Fibroblast of lung (primary cell): ENCODE measurements around the gene LYPD5. TPM values are rescaled to one million over a fixed set of nuclear protein-coding genes. Genes with fewer than 3 reads are reported as not detected.
"Not testable (repeated sequence)": the region's sequence is repeated elsewhere in the genome, so short reads cannot be mapped to it uniquely, and the experiment has no call there.

Source experiments
- DNase-seq, 2 donors: peaks; one replicate each; pipeline versions ENCODE4 v3.0.0 to v3.0.0-alpha.2; 2010; ENCODE audit warnings: low read depth in 2 of 2
- H2AFZ ChIP-seq: 2 replicates; pipeline ENCODE4 v1.5.1; 2012; ENCODE audit warnings: low read length, control low read depth, inconsistent platforms
- H3K27ac ChIP-seq: 2 replicates; pipeline ENCODE4 v1.5.1; 2011; ENCODE audit warnings: low read length, control low read depth; ENCODE audit not compliant: insufficient read depth
- H3K27me3 ChIP-seq: 2 replicates; pipeline ENCODE4 v1.5.1; 2011; ENCODE audit warnings: mild to moderate bottlenecking, low read length; ENCODE audit not compliant: control insufficient read depth, insufficient read depth
- H3K36me3 ChIP-seq: 2 replicates; pipeline ENCODE4 v1.5.1; 2011; ENCODE audit warnings: low read length; ENCODE audit not compliant: control insufficient read depth, insufficient read depth
- H3K4me1 ChIP-seq: 2 replicates; pipeline ENCODE4 v1.5.1; 2011; ENCODE audit warnings: low read length; ENCODE audit not compliant: control insufficient read depth, insufficient read depth; ENCODE audit errors: extremely low read depth
- H3K4me2 ChIP-seq: 2 replicates; pipeline ENCODE4 v1.5.1; 2011; ENCODE audit warnings: low read length, control low read depth; ENCODE audit not compliant: insufficient read depth; ENCODE audit errors: extremely low read depth
- H3K4me3 ChIP-seq, 4 experiments: fragments of 200-600 bp in 1 of 4; sonication (generic) in 1 of 4; replicated peaks in 1 of 4; 2 replicates each; pipeline ENCODE4 v1.5.1; 2011 to 2016; ENCODE audit warnings: low read length in 4 of 4, low read depth in 3 of 4, mild to moderate bottlenecking in 3 of 4, control low read depth in 2 of 4, inconsistent platforms in 1 of 4, mixed read lengths in 1 of 4; ENCODE audit not compliant: insufficient read depth in 1 of 4; ENCODE audit errors: control extremely low read depth in 1 of 4
- H3K79me2 ChIP-seq: 2 replicates; pipeline ENCODE4 v1.5.1; 2012; ENCODE audit warnings: mild to moderate bottlenecking, low read length, inconsistent platforms; ENCODE audit not compliant: control insufficient read depth, insufficient read depth
- H3K9ac ChIP-seq: 2 replicates; pipeline ENCODE4 v1.5.1; 2011; ENCODE audit warnings: mild to moderate bottlenecking, low read length, control low read depth; ENCODE audit not compliant: insufficient read depth
- H3K9me3 ChIP-seq: 2 replicates; pipeline ENCODE4 v1.5.1; 2012; ENCODE audit warnings: low read depth, low read length; ENCODE audit not compliant: control insufficient read depth, insufficient read depth
- H4K20me1 ChIP-seq: 2 replicates; pipeline ENCODE4 v1.5.1; 2011; ENCODE audit warnings: low read length; ENCODE audit not compliant: control insufficient read depth, insufficient read depth; ENCODE audit errors: extremely low read depth
- EZH2 ChIP-seq: IDR thresholded peaks from 2 replicates; pipeline ENCODE4 v1.5.1; 2012; ENCODE audit warnings: low read length, control low read depth, mild to moderate bottlenecking; ENCODE audit errors: missing control alignments
- polyA plus RNA-seq, 2 donors: library from polyadenylated mRNA; depleted of rRNA in 1 of 2; stranded (reverse) in 1 of 2; unstranded in 1 of 2; fragments of >200 nt; gene quantifications; 2 replicates each; pipeline ENCODE4 v1.2.1, GENCODE V29; 2011 to 2012; ENCODE audit warnings: missing spikeins in 1 of 2
- total RNA-seq: library from RNA; depleted of rRNA; stranded (reverse); fragments of >200 nt; gene quantifications from 2 replicates; pipeline ENCODE4 v1.2.1, GENCODE V29; 2014
- TF ChIP-seq, protein P1 (sequence below), 2 donors: IDR thresholded peaks in 1 of 2; conservative IDR thresholded peaks in 1 of 2; 1 replicate in 1 of 2; 2 replicates in 1 of 2; pipeline ENCODE4 v1.5.1; 2011 to 2012; ENCODE audit warnings: low read length in 2 of 2, control low read depth in 1 of 2, inconsistent platforms in 1 of 2, low read depth in 1 of 2, mild to moderate bottlenecking in 1 of 2

LYPD5 gene
- total and polyA plus RNA-seq, 2 donors (not counting 1 experiment from before 2014, with no cell fraction given), result 0.37 to 0.50 TPM

GRCh38 chr19:43826787-43827754 is 24.8 kb upstream of the LYPD5 start, which contains the start of gene ZNF283:
Gene ZNF283 (plus strand): TSS chr19:43827321. CDS start chr19:43833505, 6,184 bp downstream.
- Histone ChIP-seq H3K4me3 (peak within 1 kb of the TSS; percentile 70 to 85 (median 74)), H2AFZ (peak within 1 kb of the TSS; percentile 90), H3K9me3 (no peaks in the 10 kb centered on the region), H3K4me2 (peak within 1 kb of the TSS; percentile 86), H3K79me2 (no peaks in the 10 kb centered on the region), H3K4me1 (peaks cover 3% of the 10 kb centered on the region), H4K20me1 (no peaks in the 10 kb centered on the region), H3K36me3 (peaks cover 2% of the 10 kb centered on the region), H3K27me3 (no peaks in the 10 kb centered on the region), H3K27ac (peak within 1 kb of the TSS; percentile 64), H3K9ac (peak within 1 kb of the TSS; percentile 71)
- no peak for TF ChIP-seq EZH2
- TF ChIP-seq, protein P1, sequence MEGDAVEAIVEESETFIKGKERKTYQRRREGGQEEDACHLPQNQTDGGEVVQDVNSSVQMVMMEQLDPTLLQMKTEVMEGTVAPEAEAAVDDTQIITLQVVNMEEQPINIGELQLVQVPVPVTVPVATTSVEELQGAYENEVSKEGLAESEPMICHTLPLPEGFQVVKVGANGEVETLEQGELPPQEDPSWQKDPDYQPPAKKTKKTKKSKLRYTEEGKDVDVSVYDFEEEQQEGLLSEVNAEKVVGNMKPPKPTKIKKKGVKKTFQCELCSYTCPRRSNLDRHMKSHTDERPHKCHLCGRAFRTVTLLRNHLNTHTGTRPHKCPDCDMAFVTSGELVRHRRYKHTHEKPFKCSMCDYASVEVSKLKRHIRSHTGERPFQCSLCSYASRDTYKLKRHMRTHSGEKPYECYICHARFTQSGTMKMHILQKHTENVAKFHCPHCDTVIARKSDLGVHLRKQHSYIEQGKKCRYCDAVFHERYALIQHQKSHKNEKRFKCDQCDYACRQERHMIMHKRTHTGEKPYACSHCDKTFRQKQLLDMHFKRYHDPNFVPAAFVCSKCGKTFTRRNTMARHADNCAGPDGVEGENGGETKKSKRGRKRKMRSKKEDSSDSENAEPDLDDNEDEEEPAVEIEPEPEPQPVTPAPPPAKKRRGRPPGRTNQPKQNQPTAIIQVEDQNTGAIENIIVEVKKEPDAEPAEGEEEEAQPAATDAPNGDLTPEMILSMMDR (conservative IDR thresholded peaks at IDR 0.05 in 1 of 2, IDR thresholded peaks at IDR 0.05 in 1 of 2; ENCODE audit: low read depth in 1 of 2, low read length in 2 of 2), result no peak
- peak; percentile 90 to 92 for DNase-seq

- not testable (repeated sequence) for H3K4me2 ChIP-seq
Observed at GRCh38 chr19:43824572-43824971, 22.3 kb upstream of the LYPD5 start.

GRCh38 chr19:43823856-43824255 is 21.6 kb upstream of the LYPD5 start:
- not testable (repeated sequence) for DNase-seq, H2AFZ ChIP-seq, H4K20me1 ChIP-seq, H3K4me2 ChIP-seq, H3K9me3 ChIP-seq, H3K27ac ChIP-seq, H3K79me2 ChIP-seq, H3K4me1 ChIP-seq, H3K36me3 ChIP-seq, H3K27me3 ChIP-seq, H3K4me3 ChIP-seq, H3K9ac ChIP-seq

More at GRCh38 chr19:43824572-43824971, 22.3 kb upstream of the LYPD5 start:
- H3K27ac ChIP-seq, H3K9me3 ChIP-seq, H3K36me3 ChIP-seq, H4K20me1 ChIP-seq, H2AFZ ChIP-seq, DNase-seq, H3K9ac ChIP-seq, H3K4me1 ChIP-seq, H3K79me2 ChIP-seq, H3K4me3 ChIP-seq, H3K27me3 ChIP-seq: not testable (repeated sequence)

DNA sequence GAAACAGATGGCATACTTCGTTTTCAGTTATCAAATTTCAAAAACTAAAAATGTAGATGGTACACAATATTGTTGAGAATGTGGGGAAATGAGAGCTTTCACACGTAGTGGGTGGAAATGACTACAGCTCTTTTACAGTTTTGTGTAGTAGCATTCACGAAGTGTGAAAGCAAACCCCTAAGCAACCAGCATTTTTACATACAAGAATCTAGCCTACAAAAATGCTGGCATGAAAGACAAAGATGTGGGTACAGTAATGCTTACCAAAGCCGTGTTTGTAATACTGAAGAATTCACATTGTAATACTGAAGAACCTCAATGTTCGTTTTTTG is 18.6 kb upstream of the LYPD5 start:
- DNase-seq, result no peak
- peaks cover 3% of the 10 kb centered on the region for H3K4me1 ChIP-seq
- no peak overlapping the region for H3K9ac ChIP-seq
- no peaks in the 10 kb centered on the region for H3K9me3 ChIP-seq
- no peaks in the 10 kb centered on the region for H3K79me2 ChIP-seq
- H4K20me1 ChIP-seq, result no peaks in the 10 kb centered on the region
- H3K27ac ChIP-seq, result no peak overlapping the region
- TF ChIP-seq, protein P1 (conservative IDR thresholded peaks at IDR 0.05 in 1 of 2, IDR thresholded peaks at IDR 0.05 in 1 of 2; ENCODE audit: low read depth in 1 of 2, low read length in 2 of 2), result no peak
- TF ChIP-seq EZH2, result no peak
- peak overlapping the region; percentile 20 to 68 (median 47) for H3K4me3 ChIP-seq
- peak overlapping the region; percentile 79 for H2AFZ ChIP-seq
- H3K36me3 ChIP-seq, result no peaks in the 10 kb centered on the region
- H3K27me3 ChIP-seq, result no peaks in the 10 kb centered on the region
- peak overlapping the region; percentile 59 for H3K4me2 ChIP-seq
